ENCODE data around the gene TTC28. TPM values are rescaled to one million over a fixed set of nuclear protein-coding genes. Genes with fewer than 3 reads are reported as not detected.
"Not testable (repeated sequence)": the region's sequence is repeated elsewhere in the genome, so short reads cannot be mapped to it uniquely, and the experiment has no call there.

The TTC28 gene
- total and polyA plus RNA-seq, 10 of the 15 experiments (the other 5 are each of a cell fraction or from before 2014, with no cell fraction given), result 0.15 to 8.4 (median 1.4) TPM

GRCh38 chr22:28063656-28064055 lies 616.0 kb downstream of the TTC28 start (continued):
- TF ChIP-seq ZBTB33 (IDR thresholded peaks at IDR 0.05) (no peak), TARDBP (IDR thresholded peaks at IDR 0.05; ENCODE audit: borderline replicate concordance) (no peak)

GRCh38 chr22:28060594-28060993 lies 619.0 kb downstream of the TTC28 start:
- H3K4me3 ChIP-seq; H3K4me1 ChIP-seq (ENCODE audit: control insufficient read depth, insufficient read depth, low read length); H3K4me2 ChIP-seq (ENCODE audit: control insufficient read depth, insufficient read depth); intact Hi-C loops (cut with micrococcal nuclease; ENCODE audit: unreplicated experiment); H3K27ac ChIP-seq (ENCODE audit: control insufficient read depth, insufficient read depth); H3K27me3 ChIP-seq (replicated peaks in 1 of 2; ENCODE audit: control insufficient read depth in 2 of 2, insufficient read depth in 2 of 2, low read length in 1 of 2); RAD21 ChIA-PET (ENCODE audit: unreplicated experiment); FAIRE-seq; H3K9ac ChIP-seq (ENCODE audit: control insufficient read depth, insufficient read depth, low read length); H4K20me1 ChIP-seq (ENCODE audit: control insufficient read depth, insufficient read depth); H3K79me2 ChIP-seq (ENCODE audit: control insufficient read depth, insufficient read depth, low read length); H3K9me3 ChIP-seq (replicated peaks; ENCODE audit: control insufficient read depth, insufficient read depth, low read length); in situ Hi-C loops (cut with MboI); SMC1A ChIA-PET (ENCODE audit: uncharacterized antibody, unreplicated experiment); H2AFZ ChIP-seq (ENCODE audit: control insufficient read depth, low read depth, low read length); DNase-seq (ENCODE audit: low read depth, low spot score); ATAC-seq; POLR2A ChIA-PET; BruUV-seq (replicated peaks); CTCF ChIA-PET; H3K36me3 ChIP-seq (ENCODE audit: control insufficient read depth in 2 of 2, insufficient read depth in 2 of 2, low read length in 1 of 2): not testable (repeated sequence)
- WGBS (ENCODE audit: insufficient coverage, insufficient replicate concordance, low lambda C conversion rate, missing lambda C conversion rate), result 10% methylated on average over 2 of the region's 2 CpGs

- H3K27me3 ChIP-seq (replicated peaks in 1 of 2; ENCODE audit: control insufficient read depth in 2 of 2, insufficient read depth in 2 of 2, low read length in 1 of 2), result peaks cover 0 to 4% of the 10 kb centered on the region in 2 experiments; a peak in 2 of 4 replicates
- H3K9me3 ChIP-seq (replicated peaks; ENCODE audit: control insufficient read depth, insufficient read depth, low read length), result no peaks in the 10 kb centered on the region
- no peaks in the 10 kb centered on the region for H4K20me1 ChIP-seq (ENCODE audit: control insufficient read depth, insufficient read depth)
- no peak for FAIRE-seq
- WGBS (ENCODE audit: insufficient coverage, insufficient replicate concordance, low lambda C conversion rate, missing lambda C conversion rate), result 51% methylated on average over 2 of the region's 2 CpGs
- H3K79me2 ChIP-seq (ENCODE audit: control insufficient read depth, insufficient read depth, low read length), result no peaks in the 10 kb centered on the region
- no peak for DNase-seq (ENCODE audit: low read depth, low spot score)
- SMC1A ChIA-PET (ENCODE audit: uncharacterized antibody, unreplicated experiment), result no interaction called here
- no peak overlapping the region for H3K4me3 ChIP-seq
- intact Hi-C loops (cut with micrococcal nuclease; ENCODE audit: unreplicated experiment), result no loop called here
- RAD21 ChIA-PET (ENCODE audit: unreplicated experiment), result no interaction called here
- in situ Hi-C loops (cut with MboI), result loop anchor here (10.0 kb wide), 1 partner anchor 537 kb away; no protein-coding TSS in a partner anchor
- no peak overlapping the region for H3K27ac ChIP-seq (ENCODE audit: control insufficient read depth, insufficient read depth)
- H2AFZ ChIP-seq (ENCODE audit: control insufficient read depth, low read depth, low read length), result no peak overlapping the region
- no peak for ATAC-seq
- H3K4me1 ChIP-seq (ENCODE audit: control insufficient read depth, insufficient read depth, low read length), result no peaks in the 10 kb centered on the region
- H3K36me3 ChIP-seq (ENCODE audit: control insufficient read depth in 2 of 2, insufficient read depth in 2 of 2, low read length in 1 of 2), result no peaks in the 10 kb centered on the region
- CTCF ChIA-PET, result interaction anchor here (1.0 kb wide), 1 partner anchor 13 kb away, joined by 3 read pairs; no protein-coding TSS in a partner anchor
- H3K9ac ChIP-seq (ENCODE audit: control insufficient read depth, insufficient read depth, low read length), result no peak overlapping the region
- BruUV-seq (replicated peaks), result no TSS peak
- no peak overlapping the region for H3K4me2 ChIP-seq (ENCODE audit: control insufficient read depth, insufficient read depth)
- POLR2A ChIA-PET, result no interaction called here
- TF ChIP-seq ZSCAN29 (IDR thresholded peaks at IDR 0.05), result no peak
- no peak for TF ChIP-seq E2F8 (IDR thresholded peaks at IDR 0.05; ENCODE audit: low read depth, partially characterized antibody)
- TF ChIP-seq ZBTB40 (IDR thresholded peaks at IDR 0.05; ENCODE audit: borderline replicate concordance), result no peak
- TF ChIP-seq KAT2A (conservative IDR thresholded peaks at IDR 0.05; ENCODE audit: control insufficient read depth, low read depth, low read length), result no peak
- no peak for TF ChIP-seq HDAC2 (IDR thresholded peaks at IDR 0.05)
Observed at GRCh38 chr22:28058036-28058435, 621.6 kb downstream of the TTC28 start.

Data from GM12878 (cell line).